ENCODE results near the gene SPOPL. TPM values are rescaled to one million over a fixed set of nuclear protein-coding genes. Genes with fewer than 3 reads are reported as not detected.

SPOPL gene
- total RNA-seq, 4 donors from 2014 or later: 19.5 to 34.5 (median 25.4) TPM

DNA sequence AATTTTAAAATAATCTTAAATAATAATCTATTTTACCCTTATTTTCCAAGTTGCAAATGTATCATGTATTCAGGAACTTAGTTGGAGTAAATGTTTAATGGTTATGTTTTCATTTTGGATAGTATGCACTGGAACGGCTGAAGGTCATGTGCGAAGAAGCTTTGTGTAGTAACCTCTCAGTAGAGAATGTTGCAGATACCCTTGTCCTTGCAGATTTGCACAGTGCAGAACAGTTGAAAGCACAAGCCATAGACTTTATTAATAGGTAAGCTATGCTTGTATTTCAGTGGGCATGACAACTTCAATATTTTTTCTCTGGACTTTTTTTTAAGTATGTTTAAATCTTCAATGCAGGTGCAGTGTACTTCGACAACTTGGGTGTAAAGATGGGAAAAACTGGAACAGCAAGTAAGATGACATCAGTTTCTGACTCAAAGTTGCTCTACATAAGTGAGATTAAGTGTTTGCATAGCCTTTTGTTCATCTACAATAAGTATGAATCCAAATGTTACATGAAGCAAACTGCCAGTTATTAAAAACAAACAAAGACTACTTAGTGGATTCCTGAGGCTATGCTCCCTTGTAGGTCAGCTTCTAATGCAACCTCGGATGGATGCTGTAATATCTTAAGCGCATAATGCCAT, 63.1 kb downstream of the SPOPL start:
- TF ChIP-seq, protein P1, sequence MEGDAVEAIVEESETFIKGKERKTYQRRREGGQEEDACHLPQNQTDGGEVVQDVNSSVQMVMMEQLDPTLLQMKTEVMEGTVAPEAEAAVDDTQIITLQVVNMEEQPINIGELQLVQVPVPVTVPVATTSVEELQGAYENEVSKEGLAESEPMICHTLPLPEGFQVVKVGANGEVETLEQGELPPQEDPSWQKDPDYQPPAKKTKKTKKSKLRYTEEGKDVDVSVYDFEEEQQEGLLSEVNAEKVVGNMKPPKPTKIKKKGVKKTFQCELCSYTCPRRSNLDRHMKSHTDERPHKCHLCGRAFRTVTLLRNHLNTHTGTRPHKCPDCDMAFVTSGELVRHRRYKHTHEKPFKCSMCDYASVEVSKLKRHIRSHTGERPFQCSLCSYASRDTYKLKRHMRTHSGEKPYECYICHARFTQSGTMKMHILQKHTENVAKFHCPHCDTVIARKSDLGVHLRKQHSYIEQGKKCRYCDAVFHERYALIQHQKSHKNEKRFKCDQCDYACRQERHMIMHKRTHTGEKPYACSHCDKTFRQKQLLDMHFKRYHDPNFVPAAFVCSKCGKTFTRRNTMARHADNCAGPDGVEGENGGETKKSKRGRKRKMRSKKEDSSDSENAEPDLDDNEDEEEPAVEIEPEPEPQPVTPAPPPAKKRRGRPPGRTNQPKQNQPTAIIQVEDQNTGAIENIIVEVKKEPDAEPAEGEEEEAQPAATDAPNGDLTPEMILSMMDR (IDR thresholded peaks at IDR 0.05): no peak
- ATAC-seq (ENCODE audit: low FRiP score): no peak
- no peak for DNase-seq (ENCODE audit: low spot score)

DNA sequence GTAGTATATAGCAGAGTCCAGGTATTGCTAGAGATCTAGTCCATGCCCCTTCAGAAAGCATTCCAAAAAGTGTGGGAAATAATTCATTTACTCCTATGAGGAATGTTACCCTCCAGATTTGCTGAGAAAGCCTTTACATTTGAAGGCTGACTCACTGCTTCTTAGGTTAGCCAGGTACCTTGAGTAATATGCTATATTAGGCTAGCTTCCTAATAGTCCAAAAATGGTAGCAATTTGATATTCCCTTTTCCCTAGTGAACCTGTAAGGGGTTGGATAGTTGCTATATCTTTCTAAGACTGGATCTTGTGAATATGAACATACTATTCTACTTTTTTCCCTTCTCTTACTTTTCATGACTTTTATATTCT, 63.6 kb downstream of the SPOPL start:
- no peak for ATAC-seq (ENCODE audit: low FRiP score)
- TF ChIP-seq, protein P1 (IDR thresholded peaks at IDR 0.05): no peak
- no peak for DNase-seq (ENCODE audit: low spot score)

DNA sequence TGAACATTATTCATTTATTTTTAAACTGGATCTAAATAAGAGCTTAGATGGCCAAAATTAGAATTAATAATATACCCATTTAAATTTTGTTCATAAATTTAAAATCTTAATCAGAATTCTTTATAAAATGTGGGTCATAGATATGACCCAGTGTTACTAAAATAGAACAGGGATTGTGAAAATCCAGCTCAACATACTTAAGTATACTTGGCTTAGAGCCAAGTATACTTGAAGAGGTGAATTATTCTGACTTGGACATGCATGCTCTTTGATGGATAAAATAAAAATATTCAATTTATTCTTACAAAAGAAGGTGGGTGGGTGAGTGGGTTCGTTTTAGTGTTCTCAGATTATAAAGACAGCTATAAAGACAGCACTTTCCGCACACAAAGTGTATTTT, 70.7 kb downstream of the SPOPL start:
- ATAC-seq (ENCODE audit: low FRiP score) (no peak), DNase-seq (ENCODE audit: low spot score) (no peak)
- TF ChIP-seq, protein P1 (IDR thresholded peaks at IDR 0.05): no peak

DNA sequence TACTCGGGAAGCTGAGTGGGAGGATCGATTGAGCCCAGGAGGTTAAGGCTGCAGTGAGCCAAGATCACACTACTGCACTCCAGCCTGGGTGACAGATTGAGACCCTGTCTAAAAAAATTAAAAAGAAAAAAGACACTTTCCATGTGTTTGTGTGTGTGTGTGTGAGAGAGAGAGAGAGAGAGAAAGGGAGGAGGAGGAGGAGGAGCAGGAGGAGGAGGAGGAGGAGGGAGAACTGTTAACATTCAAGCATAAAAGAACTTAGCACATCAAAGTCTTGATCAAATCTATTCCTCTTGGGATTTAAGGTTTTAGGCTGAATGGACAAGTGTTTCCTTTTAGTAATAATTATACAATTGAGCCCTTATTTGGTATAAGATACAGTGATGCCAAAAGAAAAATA, 75.5 kb downstream of the SPOPL start:
- DNase-seq (ENCODE audit: low spot score): no peak
- no peak for ATAC-seq (ENCODE audit: low FRiP score)
- TF ChIP-seq, protein P1 (IDR thresholded peaks at IDR 0.05): no peak

DNA sequence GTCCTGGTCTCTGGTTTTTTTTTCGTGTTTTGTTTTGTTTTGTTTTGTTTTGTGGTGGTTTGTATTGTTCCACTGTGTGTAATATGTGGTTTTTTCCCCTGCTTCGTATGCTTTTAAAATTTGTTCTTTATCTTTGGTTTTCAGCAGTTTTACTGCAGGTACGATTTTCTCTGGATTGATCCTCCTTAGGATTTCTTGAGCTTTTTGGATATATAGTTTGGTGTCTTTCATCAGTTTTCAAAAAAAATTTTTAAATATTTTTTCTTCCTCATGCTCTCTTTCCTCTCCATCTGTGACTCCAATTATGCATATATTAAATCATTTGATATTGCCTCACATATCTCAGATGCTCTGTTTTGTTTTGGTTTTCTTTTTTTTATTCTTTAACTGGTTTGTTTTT, 78.0 kb downstream of the SPOPL start:
- TF ChIP-seq, protein P1 (IDR thresholded peaks at IDR 0.05): no peak
- no peak for ATAC-seq (ENCODE audit: low FRiP score)
- no peak for DNase-seq (ENCODE audit: low spot score)

DNA sequence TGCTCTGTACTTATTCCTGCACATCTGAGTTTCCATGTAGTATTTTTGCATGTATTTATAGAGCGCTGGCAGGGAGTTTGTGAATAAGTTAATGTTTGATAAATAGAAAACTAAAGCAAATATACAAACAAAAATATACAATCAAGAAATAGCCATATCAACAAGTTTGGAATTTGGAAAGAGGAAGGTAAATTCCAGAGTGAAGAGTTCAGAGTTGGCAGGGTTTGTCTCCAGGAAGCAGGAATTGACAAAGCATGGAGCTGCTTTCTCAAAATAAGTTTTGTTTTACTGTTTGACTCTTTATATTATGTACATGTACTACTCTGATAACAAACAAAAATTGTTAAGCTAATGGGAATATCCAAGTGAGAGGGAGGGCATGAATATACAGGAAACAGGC, 80.3 kb downstream of the SPOPL start:
- TF ChIP-seq, protein P1 (IDR thresholded peaks at IDR 0.05): no peak
- ATAC-seq (ENCODE audit: low FRiP score) (no peak), DNase-seq (ENCODE audit: low spot score) (no peak)

DNA sequence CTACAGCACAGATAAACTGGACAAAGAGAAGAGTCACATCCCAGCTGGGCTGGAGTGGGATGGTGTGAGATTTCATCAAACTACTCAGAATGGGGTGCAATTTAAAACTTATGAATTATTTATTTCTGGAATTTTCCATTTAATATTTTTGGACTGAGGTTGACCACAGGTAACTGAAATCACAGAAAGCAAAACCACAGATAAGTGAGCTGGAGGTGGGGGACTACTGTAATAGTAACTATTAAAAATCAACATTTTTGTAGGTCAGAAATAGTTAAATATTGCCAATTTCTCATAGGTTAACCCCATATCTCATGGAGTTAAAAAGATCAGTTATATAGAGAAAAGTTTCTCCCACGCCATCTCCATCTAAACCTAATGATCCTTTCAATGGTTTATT, 88.1 kb downstream of the SPOPL start:
- no peak for DNase-seq (ENCODE audit: low spot score)

More for the DNA sequence above, 88.1 kb downstream of the SPOPL start:
- TF ChIP-seq, protein P1 (IDR thresholded peaks at IDR 0.05): no peak
- ATAC-seq (ENCODE audit: low FRiP score): no peak

All from omental fat pad (tissue), 4 donors.